HepG2 (cell line): ENCODE results near the gene MYO18B. TPM values are rescaled to one million over a fixed set of nuclear protein-coding genes. Genes with fewer than 3 reads are reported as not detected.

Source experiments
- ATAC-seq: fragments of 200-7000 bp; cut with Tn5 transposase; 3 replicates; pipeline ENCODE4 v1.9.1; 2020; ENCODE audit warnings: mild to moderate bottlenecking, moderate library complexity
- BruUV-seq: library from RNA; stranded (reverse); fragments of 400-500 nt; replicated peaks from 2 replicates; lab custom pipeline; 2021; lab: Mats Ljungman, UMichigan
- CTCF ChIA-PET: fragments of 300-600 bp; formaldehyde crosslinking; extraction: SDS; loops from one replicate; lab custom pipeline; 2021; ENCODE audit warnings: low total read pairs, inconsistent platforms, low intra/inter-chr PET ratio; lab: Yijun Ruan, JAX
- POLR2A ChIA-PET: fragments of 350-600 bp; sonication (Branson Sonifier 250); formaldehyde crosslinking; loops from one replicate; lab custom pipeline; 2020; ENCODE audit warnings: antibody characterized with exemption, inconsistent platforms; lab: Yijun Ruan, JAX
- DNase-seq: peaks from one replicate; pipeline ENCODE4 v3.0.0-alpha.2; 2015; ENCODE audit warnings: low spot score
- FAIRE-seq: peaks from 3 replicates; lab custom pipeline; 2011; peaks lifted over from hg19 to GRCh38; lab: Jason Lieb, UNC
- H2AFZ ChIP-seq: one replicate; pipeline ENCODE4 v1.6.1; 2011; ENCODE audit warnings: low read length, inconsistent platforms
- H3K27ac ChIP-seq: fragments of 300-600 bp; 3 replicates; pipeline ENCODE4 v1.8.0; 2011; ENCODE audit warnings: mixed run types, mild to moderate bottlenecking, mixed read lengths, low read length, inconsistent platforms; ENCODE audit not compliant: insufficient read depth; ENCODE audit errors: extremely low read length
- H3K27me3 ChIP-seq, 2 experiments: fragments of 200-600 bp in 1 of 2; 2 replicates in 1 of 2; 3 replicates in 1 of 2; pipeline versions ENCODE4 v1.6.0 to v1.8.0; 2011; ENCODE audit warnings: low read length in 2 of 2, mild to moderate bottlenecking in 2 of 2, moderate library complexity in 2 of 2, inconsistent platforms in 1 of 2; ENCODE audit not compliant: insufficient read depth in 2 of 2, control insufficient read depth in 1 of 2
- H3K36me3 ChIP-seq, 2 experiments: fragments of 200-600 bp in 1 of 2; replicated peaks in 1 of 2; 2 replicates in 1 of 2; 3 replicates in 1 of 2; pipeline versions ENCODE4 v1.5.1 to v1.8.0; 2011; ENCODE audit warnings: low read length in 2 of 2, inconsistent platforms in 1 of 2; ENCODE audit not compliant: insufficient read depth in 2 of 2, control insufficient read depth in 1 of 2
- H3K4me1 ChIP-seq: 2 replicates; pipeline ENCODE4 v1.5.1; 2012; ENCODE audit warnings: low read length, inconsistent platforms; ENCODE audit not compliant: insufficient read depth
- H3K4me2 ChIP-seq: 2 replicates; pipeline ENCODE4 v1.6.0; 2011; ENCODE audit warnings: low read depth, low read length, inconsistent platforms
- H3K4me3 ChIP-seq, 3 experiments: fragments of 200-600 bp in 1 of 3; sonication (generic), shearing (Covaris generic) in 1 of 3; replicated peaks in 1 of 3; 2 replicates each; pipeline ENCODE4 v1.5.1; 2011 to 2016; ENCODE audit warnings: low read length in 3 of 3, inconsistent platforms in 2 of 3, low read depth in 2 of 3, mild to moderate bottlenecking in 2 of 3, control low read depth in 1 of 3, mixed read lengths in 1 of 3; ENCODE audit not compliant: insufficient read depth in 1 of 3
- H3K79me2 ChIP-seq: one replicate; pipeline ENCODE4 v1.6.1; 2011; ENCODE audit warnings: low read length, inconsistent platforms; ENCODE audit not compliant: insufficient read depth
- H3K9ac ChIP-seq: 2 replicates; pipeline ENCODE4 v1.6.0; 2011; ENCODE audit warnings: mild to moderate bottlenecking, low read depth, low read length, inconsistent platforms; ENCODE audit not compliant: insufficient read depth
- H3K9me3 ChIP-seq: 2 replicates; pipeline ENCODE4 v1.5.1; 2012; ENCODE audit warnings: mild to moderate bottlenecking, low read length
- H4K20me1 ChIP-seq: 2 replicates; pipeline ENCODE4 v1.6.0; 2011; ENCODE audit warnings: inconsistent platforms, mild to moderate bottlenecking, low read length, moderate library complexity; ENCODE audit not compliant: insufficient read depth
- ARID2 ChIP-seq: sonication (generic); formaldehyde crosslinking; IDR thresholded peaks from 2 replicates; pipeline ENCODE4 v1.8.1; 2022; ENCODE audit warnings: mild to moderate bottlenecking, missing genetic modification reagents, borderline replicate concordance
- CENPX ChIP-seq: sonication (generic); formaldehyde crosslinking; IDR thresholded peaks from 2 replicates; pipeline ENCODE4 v1.9.0; 2021; ENCODE audit warnings: mild to moderate bottlenecking, missing genetic modification reagents, moderate library complexity
- GABPA ChIP-seq, 2 experiments: IDR thresholded peaks; 2 replicates each; pipeline ENCODE4 v1.6.1; 2011 to 2016; ENCODE audit warnings: low read depth in 2 of 2, low read length in 1 of 2, missing biosample characterization in 1 of 2, missing genetic modification characterization in 1 of 2
- GTF2F1 ChIP-seq: fragments of 150-350 bp; IDR thresholded peaks from 2 replicates; pipeline ENCODE4 v1.6.1; 2014; ENCODE audit warnings: low read length
- HES4 ChIP-seq: sonication (generic); formaldehyde crosslinking; IDR thresholded peaks from 2 replicates; pipeline ENCODE4 v1.9.0; 2021; ENCODE audit warnings: mild to moderate bottlenecking, missing genetic modification reagents, borderline replicate concordance
- KLF6 ChIP-seq: IDR thresholded peaks from 2 replicates; pipeline ENCODE4 v1.8.0; 2016; ENCODE audit warnings: missing biosample characterization, missing genetic modification reagents
- MTA3 ChIP-seq: sonication (generic); formaldehyde crosslinking; IDR thresholded peaks from 2 replicates; pipeline ENCODE4 v1.4.0; 2020; ENCODE audit warnings: missing genetic modification reagents
- PHF5A ChIP-seq: IDR thresholded peaks from one replicate; pipeline ENCODE4 v1.6.1; 2018; ENCODE audit warnings: low read depth, missing genetic modification reagents; ENCODE audit not compliant: unreplicated experiment
- POLR2A ChIP-seq, 2 experiments: IDR thresholded peaks; 2 replicates each; pipeline ENCODE4 v1.6.1; 2011; ENCODE audit warnings: low read depth in 2 of 2, low read length in 2 of 2, mild to moderate bottlenecking in 1 of 2, moderate library complexity in 1 of 2; ENCODE audit not compliant: insufficient read depth in 1 of 2
- RBM39 ChIP-seq: fragments of 200-400 bp; formaldehyde crosslinking; IDR thresholded peaks from one replicate; pipeline ENCODE4 v1.6.1; 2018; ENCODE audit warnings: antibody characterized with exemption, mild to moderate bottlenecking, low read depth, low read length; ENCODE audit not compliant: poor library complexity, severe bottlenecking
- SALL2 ChIP-seq: sonication (generic); formaldehyde crosslinking; IDR thresholded peaks from 2 replicates; pipeline ENCODE4 v1.8.1; 2023; ENCODE audit warnings: mild to moderate bottlenecking, missing genetic modification reagents, inconsistent platforms
- SMC3 ChIP-seq: IDR thresholded peaks from 2 replicates; pipeline ENCODE4 v1.6.1; 2011; ENCODE audit warnings: low read length, improper control_type of control experiment
- TCF7 ChIP-seq: sonication (generic); IDR thresholded peaks from 2 replicates; pipeline ENCODE4 v1.6.1; 2016; ENCODE audit warnings: antibody characterized with exemption, low read depth
- ZKSCAN1 ChIP-seq: fragments of 150-350 bp; IDR thresholded peaks from 2 replicates; pipeline ENCODE4 v1.6.1; 2014; ENCODE audit warnings: low read length
- ZNF337 ChIP-seq: sonication (generic); formaldehyde crosslinking; IDR thresholded peaks from 2 replicates; pipeline ENCODE4 v1.5.1; 2020; ENCODE audit warnings: missing genetic modification reagents, low read depth, mild to moderate bottlenecking, borderline replicate concordance
- ZNF460 ChIP-seq: sonication (generic); formaldehyde crosslinking; IDR thresholded peaks from 2 replicates; pipeline ENCODE4 v1.5.1; 2020; ENCODE audit warnings: missing genetic modification reagents, mild to moderate bottlenecking, borderline replicate concordance
- ZSCAN22 ChIP-seq: sonication (generic); formaldehyde crosslinking; IDR thresholded peaks from 2 replicates; pipeline ENCODE4 v1.4.0; 2020; ENCODE audit warnings: mild to moderate bottlenecking, missing genetic modification reagents
- WGBS: methylation state at CpG from one replicate; pipeline ENCODE4 v1.1.6; 2017; ENCODE audit warnings: low lambda C conversion rate; 5-methylcytosine and 5-hydroxymethylcytosine counted together
- in situ Hi-C: cut with HindIII; loops from 2 replicates; pipeline ENCODE4 v1.10.0; 2017; ENCODE audit warnings: low pct_unique_long_range_greater_than_20kb; ENCODE audit not compliant: extremely low pct_ligation_motif_present
- intact Hi-C: fragments of 100-400 bp; cut with micrococcal nuclease; formaldehyde crosslinking; loops from one replicate; pipeline ENCODE4 v1.10.0; 2022; ENCODE audit not compliant: unreplicated experiment
- polyA plus RNA-seq, 8 experiments: library from polyadenylated mRNA; depleted of rRNA in 3 of 8; stranded (reverse) in 7 of 8; unstranded in 1 of 8; fragments of >200 nt; fragmentation: Illumina TruSeq in 4 of 8; extraction: Trizol in 4 of 8; gene quantifications; 2 replicates each; pipeline versions ENCODE4 v1.2.1 to v1.2.3, GENCODE V29; 2011 to 2016; ENCODE audit warnings: low read depth in 4 of 8, missing spikeins in 1 of 8, mixed read lengths in 1 of 8; ENCODE audit not compliant: insufficient read depth in 1 of 8
- total RNA-seq, 5 experiments: library from RNA; depleted of rRNA; stranded (reverse); fragments of >200 nt; fragmentation: Illumina TruSeq; extraction: Trizol; gene quantifications; 2 replicates each; pipeline ENCODE4 v1.2.3, GENCODE V29; 2016; ENCODE audit warnings: low read depth in 1 of 5
- TF ChIP-seq, protein P1 (sequence below): sonication (generic); formaldehyde crosslinking; IDR thresholded peaks from 2 replicates; pipeline ENCODE4 v1.4.0; 2020; ENCODE audit warnings: missing genetic modification reagents, borderline replicate concordance
- TF ChIP-seq, protein P2 (sequence below): sonication (generic); formaldehyde crosslinking; IDR thresholded peaks from 2 replicates; pipeline ENCODE4 v1.4.0; 2020; ENCODE audit warnings: missing genetic modification reagents

MYO18B gene
- total and polyA plus RNA-seq, 2 of the 13 experiments (the other 11 are each of a cell fraction or from before 2014, with no cell fraction given): 0.01 TPM; not detected in 1

DNA sequence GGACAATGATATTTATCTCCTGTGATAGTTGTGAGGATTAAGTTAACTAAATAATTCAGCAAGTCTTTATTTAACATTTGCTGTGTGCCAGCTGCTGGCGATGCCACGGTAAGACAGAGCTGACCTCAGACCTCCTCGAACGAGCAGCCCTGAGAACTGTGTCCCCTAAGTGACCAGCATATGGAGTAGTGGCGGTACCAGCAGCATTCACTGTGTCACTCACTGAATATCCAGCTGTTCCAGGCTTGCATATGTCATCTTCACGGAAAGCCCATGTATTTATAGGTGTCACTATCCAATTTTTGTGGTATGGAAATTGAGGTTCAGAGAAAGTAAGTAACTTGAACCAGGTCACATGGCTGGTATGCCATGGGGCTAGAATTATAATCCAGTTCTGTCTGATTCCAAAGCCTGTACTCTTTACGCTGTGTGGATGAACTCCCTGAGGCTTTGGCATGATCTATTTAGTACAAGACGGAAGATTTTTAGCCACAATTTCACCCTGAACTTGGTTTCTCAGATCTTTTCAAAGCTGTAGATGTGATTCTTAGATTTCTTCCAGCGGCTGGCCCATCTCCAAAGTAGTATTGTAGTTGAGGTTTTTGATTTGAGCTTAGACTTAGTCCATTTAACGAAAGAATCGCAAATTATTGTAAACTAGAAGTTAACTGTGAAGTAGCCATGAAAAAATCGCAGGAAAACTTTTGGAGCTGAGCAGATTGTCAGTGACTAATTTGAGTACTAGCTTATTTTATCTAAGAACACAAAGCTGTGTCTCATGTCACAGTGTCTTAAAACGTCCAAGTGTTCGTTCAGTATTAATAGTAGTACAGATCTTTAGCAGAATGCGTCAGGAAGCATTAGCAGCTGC is 49.4 kb upstream of the MYO18B start:
- 96% methylated on average over 13 of the region's 15 CpGs for WGBS
- FAIRE-seq: no peak
- Histone ChIP-seq H2AFZ (no peak overlapping the region), H3K27ac (no peak overlapping the region), H3K36me3 (peaks cover 3 to 31% of the 10 kb centered on the region in 2 experiments), H3K4me1 (no peaks in the 10 kb centered on the region), H3K27me3 (no peaks in the 10 kb centered on the region; a peak in 1 of 5 replicates), H3K9me3 (no peaks in the 10 kb centered on the region), H3K9ac (no peak overlapping the region), H3K4me3 (no peak overlapping the region), H3K79me2 (no peaks in the 10 kb centered on the region), H4K20me1 (no peaks in the 10 kb centered on the region), H3K4me2 (no peak overlapping the region)
- no TSS peak for BruUV-seq
- POLR2A ChIA-PET: no interaction called here
- TF ChIP-seq SMC3 (no peak), GABPA (IDR thresholded peaks at IDR 0.05; ENCODE audit: low read depth, low read length) (no peak), GABPA (CRISPR knock-in tag; IDR thresholded peaks at IDR 0.05; ENCODE audit: low read depth) (no peak), PHF5A (CRISPR knock-in tag) (no peak), CENPX (CRISPR knock-in tag) (no peak), GTF2F1 (no peak), HES4 (no peak), KLF6 (CRISPR knock-in tag) (no peak), ZNF337 (CRISPR knock-in tag) (no peak), ZNF460 (CRISPR knock-in tag) (no peak), MTA3 (CRISPR knock-in tag) (no peak), TCF7 (no peak), ARID2 (CRISPR knock-in tag) (no peak), SALL2 (CRISPR knock-in tag) (no peak), RBM39 (no peak), ZSCAN22 (CRISPR knock-in tag) (no peak), POLR2A (IDR thresholded peaks at IDR 0.05; ENCODE audit: insufficient read depth in 1 of 2, low read depth in 2 of 2, low read length in 2 of 2) (no peak), ZKSCAN1 (no peak)
- TF ChIP-seq, protein P1, sequence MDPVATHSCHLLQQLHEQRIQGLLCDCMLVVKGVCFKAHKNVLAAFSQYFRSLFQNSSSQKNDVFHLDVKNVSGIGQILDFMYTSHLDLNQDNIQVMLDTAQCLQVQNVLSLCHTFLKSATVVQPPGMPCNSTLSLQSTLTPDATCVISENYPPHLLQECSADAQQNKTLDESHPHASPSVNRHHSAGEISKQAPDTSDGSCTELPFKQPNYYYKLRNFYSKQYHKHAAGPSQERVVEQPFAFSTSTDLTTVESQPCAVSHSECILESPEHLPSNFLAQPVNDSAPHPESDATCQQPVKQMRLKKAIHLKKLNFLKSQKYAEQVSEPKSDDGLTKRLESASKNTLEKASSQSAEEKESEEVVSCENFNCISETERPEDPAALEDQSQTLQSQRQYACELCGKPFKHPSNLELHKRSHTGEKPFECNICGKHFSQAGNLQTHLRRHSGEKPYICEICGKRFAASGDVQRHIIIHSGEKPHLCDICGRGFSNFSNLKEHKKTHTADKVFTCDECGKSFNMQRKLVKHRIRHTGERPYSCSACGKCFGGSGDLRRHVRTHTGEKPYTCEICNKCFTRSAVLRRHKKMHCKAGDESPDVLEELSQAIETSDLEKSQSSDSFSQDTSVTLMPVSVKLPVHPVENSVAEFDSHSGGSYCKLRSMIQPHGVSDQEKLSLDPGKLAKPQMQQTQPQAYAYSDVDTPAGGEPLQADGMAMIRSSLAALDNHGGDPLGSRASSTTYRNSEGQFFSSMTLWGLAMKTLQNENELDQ (CRISPR knock-in tag): no peak
- TF ChIP-seq, protein P2, sequence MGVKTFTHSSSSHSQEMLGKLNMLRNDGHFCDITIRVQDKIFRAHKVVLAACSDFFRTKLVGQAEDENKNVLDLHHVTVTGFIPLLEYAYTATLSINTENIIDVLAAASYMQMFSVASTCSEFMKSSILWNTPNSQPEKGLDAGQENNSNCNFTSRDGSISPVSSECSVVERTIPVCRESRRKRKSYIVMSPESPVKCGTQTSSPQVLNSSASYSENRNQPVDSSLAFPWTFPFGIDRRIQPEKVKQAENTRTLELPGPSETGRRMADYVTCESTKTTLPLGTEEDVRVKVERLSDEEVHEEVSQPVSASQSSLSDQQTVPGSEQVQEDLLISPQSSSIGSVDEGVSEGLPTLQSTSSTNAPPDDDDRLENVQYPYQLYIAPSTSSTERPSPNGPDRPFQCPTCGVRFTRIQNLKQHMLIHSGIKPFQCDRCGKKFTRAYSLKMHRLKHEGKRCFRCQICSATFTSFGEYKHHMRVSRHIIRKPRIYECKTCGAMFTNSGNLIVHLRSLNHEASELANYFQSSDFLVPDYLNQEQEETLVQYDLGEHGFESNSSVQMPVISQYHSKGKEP (CRISPR knock-in tag): no peak
- no peak for DNase-seq
- CTCF ChIA-PET: no interaction called here
- in situ Hi-C loops (no loop called here), intact Hi-C loops (no loop called here)
- no peak for ATAC-seq
